ENCODE results near the gene BICRA. TPM values are rescaled to one million over a fixed set of nuclear protein-coding genes. Genes with fewer than 3 reads are reported as not detected.

The BICRA gene
- total RNA-seq, 1 experiment from 2014 or later, result 29.3 TPM

- H4K5ac ChIP-seq (ENCODE audit: insufficient read length, low read depth, low read length), result no peak overlapping the region
- no peak overlapping the region for H3K4me2 ChIP-seq (ENCODE audit: insufficient read depth, insufficient read length, low read length)
- no peak overlapping the region for H2BK20ac ChIP-seq (ENCODE audit: low read depth, low read length, poor library complexity, severe bottlenecking)
- no peak overlapping the region for H2BK120ac ChIP-seq (ENCODE audit: low read depth, low read length, poor library complexity, severe bottlenecking)
- no peak for DNase-seq
- H3K4me3 Mint-ChIP-seq, result no peak overlapping the region; a peak in 1 of 5 replicates
- H3K27ac ChIP-seq (ENCODE audit: insufficient read length, low read depth, low read length), result no peak overlapping the region
- no peak for TF ChIP-seq CTCF (conservative IDR thresholded peaks at IDR 0.05)
- H3K36me3 Mint-ChIP-seq (ENCODE audit: insufficient read depth in 1 of 3, low read depth in 3 of 3), result peaks cover 2 to 19% (median 3%) of the 10 kb centered on the region in 3 experiments; a peak in 5 of 7 replicates
- H2BK15ac ChIP-seq (ENCODE audit: low read depth, low read length), result no peak overlapping the region
- no CpG with 5 or more reads among the region's 6 CpGs for WGBS (ENCODE audit: extremely low coverage, insufficient read length, low lambda C conversion rate)
- H3K23me2 ChIP-seq (ENCODE audit: insufficient read length, low read depth, low read length, poor library complexity, severe bottlenecking), result no peaks in the 10 kb centered on the region
- H3K56ac ChIP-seq (ENCODE audit: insufficient read length, low read depth, low read length), result no peak overlapping the region
- peaks cover 3% of the 10 kb centered on the region; the same call in 1 of the 2 replicates for H3K79me2 ChIP-seq (ENCODE audit: insufficient read depth, low read length)
- no peak overlapping the region for H3K14ac ChIP-seq (ENCODE audit: insufficient read depth, low read length)
- no peaks in the 10 kb centered on the region for H3K9me3 Mint-ChIP-seq
- H3K4ac ChIP-seq (ENCODE audit: low read depth, low read length), result no peak overlapping the region
- H4K8ac ChIP-seq (replicated peaks; ENCODE audit: insufficient read length, low read depth, low read length), result no peak overlapping the region
- H3K18ac ChIP-seq (ENCODE audit: insufficient read length, low read depth, low read length), result no peak overlapping the region
- H4K20me1 ChIP-seq (ENCODE audit: control insufficient read depth, insufficient read depth, insufficient read length), result no peaks in the 10 kb centered on the region
- no peak overlapping the region for H3T11ph ChIP-seq (ENCODE audit: low read length)
- peaks cover 12% of the 10 kb centered on the region for H3K79me1 ChIP-seq (ENCODE audit: insufficient read depth, low read depth, low read length, poor library complexity, severe bottlenecking)
- H3K4me1 Mint-ChIP-seq, result peaks cover 0 to 12% of the 10 kb centered on the region in 2 experiments; a peak in 2 of 4 replicates
- H4K91ac ChIP-seq (ENCODE audit: insufficient read length, low read depth, low read length), result no peak overlapping the region
- no peaks in the 10 kb centered on the region for H3K27me3 ChIP-seq (ENCODE audit: insufficient read depth, low read length)
- H3K27ac Mint-ChIP-seq, result peak overlapping the region in 1 of 3 experiments; percentile 53; a peak in 1 of 7 replicates
- H2BK12ac ChIP-seq (ENCODE audit: insufficient read length, low read depth, low read length), result no peak overlapping the region
- no peak overlapping the region for H2AFZ ChIP-seq (ENCODE audit: low read length)
- H2BK5ac ChIP-seq (ENCODE audit: insufficient read length, low read length), result no peak overlapping the region
- no peaks in the 10 kb centered on the region for H3K27me3 Mint-ChIP-seq (ENCODE audit: low read depth)
- no peak overlapping the region for H3K23ac ChIP-seq (ENCODE audit: insufficient read length, low read depth, low read length)
- H3K9ac ChIP-seq (ENCODE audit: extremely low read depth, insufficient read length, low read length), result no peak overlapping the region
- no peak overlapping the region for H2AK5ac ChIP-seq (ENCODE audit: insufficient read length, low read length)
- H3K9me3 ChIP-seq (ENCODE audit: control insufficient read depth, low read depth, low read length), result no peaks in the 10 kb centered on the region
- no peaks in the 10 kb centered on the region for H3K4me1 ChIP-seq (ENCODE audit: insufficient read depth, low read length)
Observed at GRCh38 chr19:47660435-47660832, 51.5 kb downstream of the BICRA start.

Data from H9 (cell line).